Activated CD4-positive, alpha-beta T cell treated with anti-CD3 and anti-CD28 coated beads for 4 hours (primary cell): Measurements from ENCODE around the gene LMO3.

Experiments
- DNase-seq, 2 donors: peaks; one replicate each; pipeline ENCODE4 v3.0.0-alpha.2; 2020

Gene LMO3

DNA sequence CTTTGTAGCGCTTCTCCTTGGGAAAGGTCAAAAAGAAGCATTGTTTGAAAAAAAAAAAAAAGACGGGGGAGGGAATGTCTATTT is at the start of gene LMO3:
LMO3 (minus strand) TSS at position 46 of the 84 bp plus-strand sequence. CDS start 5,302 bp downstream, outside the sequence.
- no peak for DNase-seq

GRCh38 chr12:16636435-16637055 is 30.6 kb upstream of the LMO3 start:
- no peak for DNase-seq

DNA sequence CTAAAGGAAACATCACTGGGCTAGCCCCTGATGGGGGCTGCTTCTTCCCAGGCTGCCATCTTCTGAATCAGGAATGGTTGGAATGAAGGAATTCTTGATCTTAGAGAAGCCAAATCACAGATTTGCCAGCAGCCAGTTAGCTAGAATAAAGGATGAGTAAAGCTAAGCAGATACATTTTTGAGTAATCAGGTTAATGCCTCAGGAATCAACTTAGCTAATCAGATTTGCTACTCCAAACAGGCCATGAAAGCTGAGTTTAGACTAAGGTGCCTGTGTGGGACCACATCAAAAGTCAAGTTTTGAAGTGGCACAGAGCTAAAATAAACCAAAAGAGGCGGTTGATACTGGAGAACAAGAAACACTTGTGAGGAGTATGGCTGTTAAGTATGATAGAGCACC is 28.8 kb upstream of the LMO3 start:
- no peak for DNase-seq

DNA sequence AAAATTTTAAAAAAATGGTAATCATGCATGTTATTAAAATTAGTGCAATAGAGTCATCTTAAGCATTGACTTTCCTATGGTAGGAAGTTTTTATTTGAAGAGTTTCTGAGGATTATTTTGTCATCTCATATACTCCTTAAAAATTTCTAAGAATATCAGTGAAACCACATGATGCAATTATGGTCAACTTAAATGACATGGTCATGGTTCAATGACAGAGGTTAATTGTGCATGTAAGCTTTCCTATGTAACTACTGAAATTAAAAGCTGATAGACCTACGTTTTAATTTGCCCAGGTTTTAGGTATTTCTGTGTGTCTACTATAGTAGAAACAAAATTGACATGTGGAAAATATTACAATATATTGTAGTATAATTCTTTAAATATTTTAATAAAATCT is 21.0 kb upstream of the LMO3 start:
- DNase-seq, result no peak

DNA sequence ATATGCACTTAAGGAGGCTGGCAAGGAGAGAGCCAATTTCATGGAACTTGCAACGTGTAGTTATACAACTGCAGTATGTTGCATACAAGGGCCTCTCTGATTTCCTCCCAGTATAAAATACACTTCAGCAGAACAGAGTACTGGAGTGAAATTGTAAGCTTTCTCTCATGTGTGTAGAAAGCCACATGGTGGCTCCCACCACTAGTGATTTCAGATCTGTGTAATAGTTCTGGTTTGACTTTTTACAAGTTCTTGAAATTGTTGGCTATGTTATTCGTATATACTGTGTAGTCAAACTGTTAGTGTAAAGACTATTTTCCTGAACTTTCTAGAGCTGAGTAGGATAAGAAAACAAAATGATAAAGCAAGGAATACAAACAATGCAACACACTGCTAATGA is 16.4 kb upstream of the LMO3 start:
- DNase-seq, result no peak

GRCh38 chr12:16619537-16619936 is 13.6 kb upstream of the LMO3 start:
- no peak for DNase-seq

DNA sequence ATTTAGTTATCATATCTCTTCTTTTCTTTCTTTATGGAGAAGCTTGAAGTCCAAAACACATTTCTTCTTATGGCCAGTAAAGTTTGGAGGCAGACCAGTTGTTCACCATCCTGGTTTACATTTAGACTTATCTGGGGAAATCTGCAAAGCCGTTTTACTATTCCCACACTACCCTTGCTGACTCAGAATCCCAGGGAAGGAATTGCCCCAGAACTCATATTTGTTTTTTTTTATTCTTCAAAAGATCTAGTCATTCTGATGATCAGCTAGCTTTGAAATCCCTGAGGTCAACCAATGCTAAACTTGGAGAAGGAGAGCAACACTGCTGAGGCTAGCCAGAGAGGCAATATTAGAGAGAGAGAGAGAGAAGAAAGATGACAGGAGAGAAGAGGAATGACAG is 12.3 kb upstream of the LMO3 start:
- DNase-seq, result no peak

DNA sequence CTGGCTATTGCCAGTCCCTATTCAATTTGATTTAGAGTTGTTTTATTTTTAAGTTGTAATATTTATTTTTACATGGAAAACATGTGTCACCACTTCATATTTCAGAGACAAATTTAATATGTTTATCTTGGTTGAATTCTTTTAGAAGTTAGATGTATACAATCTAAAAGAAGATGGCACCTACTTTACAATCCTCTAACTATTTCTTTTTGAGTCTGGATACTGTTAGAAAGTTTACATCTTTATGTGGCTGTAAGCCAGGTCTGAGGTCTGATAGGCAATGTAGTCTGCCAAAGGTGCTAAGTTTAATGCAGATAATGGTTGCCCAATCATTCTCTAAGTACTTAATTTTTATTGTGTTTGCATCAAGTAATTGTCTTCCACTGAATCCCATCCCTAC is 7.2 kb upstream of the LMO3 start:
- DNase-seq, result no peak

- DNase-seq, result no peak
Observed at GRCh38 chr12:16612647-16613046, 6.7 kb upstream of the LMO3 start.

DNA sequence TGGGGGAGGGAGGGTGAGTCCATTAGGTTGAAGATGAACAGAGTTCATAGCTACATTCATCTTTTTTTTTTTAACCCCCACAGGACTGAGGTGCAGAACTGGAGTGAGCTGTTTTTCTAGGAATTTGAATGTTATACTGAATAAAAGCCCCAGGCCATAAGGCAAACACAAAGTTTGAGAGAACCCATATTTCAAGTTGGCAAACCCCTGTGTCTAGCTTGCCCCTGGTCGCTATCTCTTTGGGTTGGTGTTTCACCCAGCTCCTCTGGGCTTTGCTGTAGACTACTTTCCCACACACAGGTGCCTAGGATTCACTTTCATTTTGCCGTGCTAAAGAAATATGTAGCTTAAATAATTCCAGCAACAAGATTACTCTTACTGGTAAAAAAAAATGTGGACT is 5.2 kb upstream of the LMO3 start:
- DNase-seq, result no peak

- no peak for DNase-seq
Observed at GRCh38 chr12:16610743-16611142, 4.8 kb upstream of the LMO3 start.

- no peak for DNase-seq
Observed at GRCh38 chr12:16610001-16610585, 4.1 kb upstream of the LMO3 start.

DNA sequence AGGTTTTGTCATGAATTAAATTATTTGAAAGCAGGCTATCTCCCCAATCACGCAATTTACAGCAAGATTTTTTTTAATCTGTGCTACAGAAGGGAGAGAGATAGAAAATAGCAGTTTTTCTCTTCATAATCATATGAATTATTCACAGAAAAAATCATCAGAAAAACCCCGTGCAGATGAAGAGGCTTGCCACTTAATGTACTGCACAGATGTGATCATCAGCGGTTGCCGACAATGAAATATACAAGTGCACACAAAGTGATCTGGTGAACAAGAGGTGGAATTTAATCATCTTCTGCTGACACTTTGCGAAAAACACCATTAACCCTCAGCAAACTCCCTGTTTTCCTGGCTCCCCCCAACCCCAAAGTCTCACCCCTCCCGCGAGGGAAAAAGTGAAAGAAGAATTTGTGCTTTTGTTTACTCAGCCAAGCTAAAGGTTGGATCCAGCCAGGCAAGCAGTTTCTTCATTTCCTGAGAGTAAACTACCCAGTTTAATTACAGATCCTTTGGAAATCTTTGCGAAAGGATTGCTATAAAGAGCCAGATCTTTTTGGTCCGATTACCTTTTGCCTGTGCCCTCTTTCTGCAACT is 3.1 kb upstream of the LMO3 start:
- no peak for DNase-seq

GRCh38 chr12:16607906-16608775 is 2.2 kb upstream of the LMO3 start:
- no peak for DNase-seq

DNA sequence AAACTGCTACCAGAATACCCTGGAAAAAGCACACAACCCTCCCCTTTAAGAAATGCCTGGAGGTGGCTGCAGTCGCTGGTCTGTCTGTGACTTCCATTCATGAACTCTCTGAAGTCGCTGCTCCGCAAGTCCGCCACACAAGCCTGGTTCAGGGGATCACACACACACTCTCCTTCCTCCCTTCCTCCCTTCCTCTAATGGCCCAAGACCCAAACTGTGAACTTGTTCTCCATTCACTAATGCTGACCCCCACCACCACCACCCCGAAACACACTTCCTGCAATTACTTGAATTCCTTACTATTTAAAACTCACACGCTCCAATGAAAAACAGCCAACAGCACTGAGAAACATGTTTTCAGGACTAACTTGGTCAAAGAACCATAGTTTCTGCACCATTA is 1.0 kb upstream of the LMO3 start:
- DNase-seq, result no peak

GRCh38 chr12:16606201-16606849 is 363 bp upstream of the LMO3 start:
- DNase-seq, result no peak

DNA sequence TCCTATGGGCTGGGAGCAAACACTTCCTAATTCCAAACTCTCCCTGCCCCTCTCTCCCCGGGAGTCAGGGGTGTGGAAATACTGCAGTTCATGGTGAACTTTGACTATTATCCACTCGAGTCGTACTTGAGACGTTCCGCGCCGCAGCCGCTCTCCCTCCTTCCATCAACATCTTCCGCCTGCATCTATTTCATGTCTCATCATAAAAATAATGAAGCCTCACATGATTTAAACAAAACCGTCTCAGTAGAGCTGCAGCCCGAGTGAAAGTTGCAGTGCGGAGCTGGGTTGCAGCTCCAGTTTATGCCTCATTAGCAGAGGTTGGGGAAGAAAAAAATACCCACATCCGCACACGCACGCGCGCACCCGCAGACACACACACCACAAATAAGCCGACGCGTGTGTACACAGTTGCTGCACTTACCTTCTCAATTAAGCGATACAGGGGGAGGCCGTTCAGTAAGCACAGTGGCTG is 283 bp downstream of the LMO3 start:
- DNase-seq, result no peak

DNA sequence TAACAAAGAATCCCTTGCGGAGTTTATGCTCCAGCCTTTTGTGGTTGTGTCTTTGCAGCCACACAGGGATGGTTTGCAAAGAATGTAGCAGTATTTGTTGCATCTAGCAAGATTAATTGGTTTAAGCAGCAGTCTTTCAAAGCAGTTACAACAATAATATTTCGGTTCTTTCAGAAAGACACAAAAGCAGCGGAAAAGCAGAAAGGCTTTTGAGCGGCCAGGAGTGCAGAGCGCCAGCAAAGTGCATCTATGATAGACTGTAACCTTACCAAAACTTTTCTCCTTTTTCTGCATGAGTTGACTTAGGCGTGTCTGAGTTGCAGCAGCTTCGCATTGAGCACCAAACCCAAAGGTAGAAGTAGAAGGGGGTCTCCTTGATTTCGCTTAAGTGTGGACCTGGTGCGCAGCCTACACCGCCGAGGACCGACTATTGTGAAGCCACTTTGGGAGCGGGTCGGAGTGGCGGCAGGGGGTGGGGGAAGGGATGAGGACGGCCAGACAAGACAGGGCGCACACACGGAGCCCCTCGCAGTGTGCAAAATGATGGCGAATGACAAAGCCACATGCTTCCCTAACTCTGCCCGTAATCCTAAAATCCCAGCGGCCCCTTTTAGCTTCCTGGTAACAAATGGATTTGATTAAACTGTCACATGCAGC is 1.2 kb downstream of the LMO3 start:
- no peak for DNase-seq

- DNase-seq, result no peak
Observed at GRCh38 chr12:16603916-16604575, 1.9 kb downstream of the LMO3 start.

DNA sequence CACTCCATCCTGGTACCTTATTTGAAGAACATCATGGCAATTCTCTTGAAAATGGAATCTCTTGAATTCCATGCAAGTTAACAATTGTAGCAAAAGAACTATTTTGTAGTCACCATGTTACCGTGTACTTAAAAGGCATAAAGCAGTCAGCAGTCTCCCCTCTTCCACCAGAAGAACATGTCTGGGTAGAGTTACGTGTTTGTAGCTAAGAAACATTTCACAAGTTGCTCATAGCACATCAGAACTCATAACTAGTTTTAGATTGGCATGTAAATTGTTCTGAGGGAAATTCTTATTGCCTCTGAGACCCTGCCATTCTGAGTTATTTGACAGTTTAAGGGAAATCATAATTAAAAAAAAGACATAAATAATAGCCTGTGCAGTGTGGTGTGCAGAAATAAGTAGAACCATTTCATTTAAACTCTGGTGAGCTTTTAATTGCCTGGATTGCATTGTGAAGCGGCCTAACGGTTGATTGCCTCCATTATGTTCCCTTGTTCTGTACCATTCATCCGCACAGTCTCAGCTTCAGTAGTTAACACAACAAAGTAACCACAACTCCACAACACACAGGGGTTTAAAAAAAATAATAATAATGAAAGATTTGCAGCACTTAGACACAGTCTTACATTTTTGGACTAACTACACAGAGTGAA is 2.6 kb downstream of the LMO3 start:
- DNase-seq, result no peak

DNA sequence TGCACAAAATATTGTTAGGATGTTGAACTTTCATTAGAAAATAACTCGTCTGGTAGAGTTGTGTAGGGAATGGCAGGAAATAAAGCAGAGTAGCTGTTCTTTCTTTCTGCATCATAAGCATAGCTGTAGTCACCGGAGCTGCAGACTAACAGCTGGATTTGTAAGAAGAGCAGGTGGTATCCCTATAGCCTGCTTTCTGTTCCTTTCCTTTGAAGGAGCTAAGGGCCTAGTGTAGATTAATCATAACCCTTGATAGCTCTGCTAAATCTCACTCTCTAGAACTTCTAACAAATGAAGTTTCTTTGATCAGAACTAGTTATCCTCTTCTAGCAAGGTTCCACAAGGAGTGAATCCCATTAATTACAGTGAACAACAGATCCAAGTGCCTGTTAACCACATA is 3.5 kb downstream of the LMO3 start:
- DNase-seq, result no peak

- DNase-seq, result no peak
Observed at GRCh38 chr12:16600525-16600924, 5.4 kb downstream of the LMO3 start.
